Hepatic stellate cell (primary cell): ENCODE data around the gene RFESD.

Source experiments
- DNase-seq: peaks from one replicate; pipeline ENCODE4 v3.0.0; 2011; ENCODE audit warnings: low spot score

The RFESD gene

DNA sequence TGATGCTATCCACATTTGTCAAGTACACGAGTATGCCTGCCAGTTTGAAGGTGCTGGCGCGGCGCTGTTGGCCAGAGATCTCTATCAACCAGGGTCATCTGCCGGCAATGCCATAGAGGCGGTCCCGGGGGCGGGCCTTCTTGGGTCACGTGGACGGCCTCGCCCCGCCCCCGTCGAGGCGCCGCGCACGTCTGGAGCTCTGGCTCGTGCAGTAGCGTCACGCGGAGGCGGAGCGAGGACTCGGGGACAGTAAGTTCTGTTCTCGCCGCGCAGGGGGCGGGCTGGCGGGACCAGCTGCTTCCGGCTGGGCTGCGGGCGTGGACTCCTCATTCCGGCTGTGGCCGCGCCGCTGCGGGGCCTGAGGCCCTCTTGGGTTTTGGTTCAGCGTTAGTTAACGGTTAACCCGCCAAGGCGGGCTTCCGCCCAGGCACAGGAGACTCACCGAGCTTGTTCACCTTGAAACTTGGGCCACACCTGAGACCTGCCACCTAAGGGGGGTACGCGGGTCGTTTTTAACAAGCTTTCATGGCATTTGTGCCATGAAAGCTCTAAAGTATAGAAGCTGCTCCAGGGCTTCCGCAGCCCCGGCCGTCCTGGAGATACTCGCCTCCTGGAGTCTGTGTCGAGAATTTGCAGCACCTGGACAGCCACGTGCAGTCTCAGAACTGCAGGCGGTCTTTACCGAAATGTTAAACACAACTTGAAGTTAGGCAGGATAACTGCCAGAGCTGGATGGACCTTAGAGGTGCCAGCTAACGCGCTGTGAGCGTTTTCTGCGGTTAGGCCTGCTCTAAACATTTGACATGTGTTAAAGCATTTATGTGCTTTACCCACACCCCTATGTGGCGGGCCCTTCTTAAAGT is at the start of gene RFESD:
Gene RFESD (plus strand): TSS at position 209 of the 863 bp plus-strand sequence. CDS start 5,495 bp downstream, outside the sequence.
- DNase-seq: peak; percentile 84

DNA sequence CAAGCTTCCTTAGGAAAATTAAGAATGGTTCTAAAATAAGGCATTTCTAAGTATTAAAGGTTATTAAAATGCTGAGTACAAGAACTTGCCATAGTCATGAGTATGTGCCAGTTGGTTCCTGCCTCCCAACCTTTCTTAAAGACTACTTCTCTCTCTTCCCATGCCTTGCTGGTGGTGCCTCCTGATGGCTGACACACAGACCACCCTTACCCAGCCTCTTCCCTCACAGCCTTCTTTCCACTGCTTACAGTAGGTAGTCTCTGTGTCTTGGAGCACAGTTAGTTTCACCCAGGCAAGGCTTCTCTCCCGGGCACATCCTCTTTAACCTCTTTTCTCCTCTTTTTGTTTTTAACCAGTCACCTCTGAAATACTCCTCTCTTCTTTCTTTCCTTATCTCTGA is 47.3 kb upstream of the RFESD start:
- DNase-seq: no peak

GRCh38 chr5:95600557-95600956 is 46.0 kb upstream of the RFESD start:
- peak; percentile 37 for DNase-seq

GRCh38 chr5:95605786-95606185 is 40.8 kb upstream of the RFESD start:
- DNase-seq: no peak

DNA sequence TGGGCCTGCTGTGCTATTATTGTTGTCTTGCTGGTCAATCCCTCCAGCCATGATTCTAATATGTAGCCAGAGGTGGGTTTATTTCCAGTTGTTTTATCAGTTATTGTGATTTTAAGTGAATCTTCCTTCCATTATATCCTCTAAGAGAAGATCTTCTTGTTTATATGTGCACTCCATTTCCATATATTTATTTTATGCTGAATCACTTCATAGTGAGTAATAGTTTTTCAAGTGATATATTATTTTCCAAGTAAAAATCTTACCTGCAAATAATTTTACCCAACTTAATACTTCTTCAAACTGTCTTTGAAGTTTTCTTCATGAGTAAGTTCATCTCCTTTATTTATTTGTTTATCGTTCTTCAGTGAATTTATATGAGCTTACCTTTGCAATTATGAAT is 40.2 kb upstream of the RFESD start:
- no peak for DNase-seq

DNA sequence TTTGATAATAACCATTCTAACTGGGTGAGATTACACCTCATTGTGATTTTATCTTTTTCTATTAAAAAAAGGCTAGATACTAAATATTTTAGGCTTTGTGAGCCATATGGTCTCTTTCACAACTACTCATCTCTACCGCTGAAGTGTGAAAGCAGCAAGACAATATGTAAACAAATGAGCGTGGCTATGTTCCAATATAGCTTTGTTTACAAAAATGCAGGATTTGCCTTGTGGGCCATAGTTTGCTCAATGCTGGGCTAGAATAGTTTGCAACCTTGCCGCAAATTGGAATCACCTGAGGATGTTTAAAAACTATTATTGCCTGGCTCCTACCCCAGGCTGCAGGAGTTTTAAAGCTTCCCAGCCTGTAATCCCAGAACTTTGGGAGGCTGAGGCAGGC is 36.9 kb upstream of the RFESD start:
- DNase-seq: no peak

- DNase-seq: no peak
These were observed 36.0 kb upstream of the RFESD start for GRCh38 chr5:95610546-95610945.

GRCh38 chr5:95611396-95611795 is 35.2 kb upstream of the RFESD start:
- DNase-seq: no peak

DNA sequence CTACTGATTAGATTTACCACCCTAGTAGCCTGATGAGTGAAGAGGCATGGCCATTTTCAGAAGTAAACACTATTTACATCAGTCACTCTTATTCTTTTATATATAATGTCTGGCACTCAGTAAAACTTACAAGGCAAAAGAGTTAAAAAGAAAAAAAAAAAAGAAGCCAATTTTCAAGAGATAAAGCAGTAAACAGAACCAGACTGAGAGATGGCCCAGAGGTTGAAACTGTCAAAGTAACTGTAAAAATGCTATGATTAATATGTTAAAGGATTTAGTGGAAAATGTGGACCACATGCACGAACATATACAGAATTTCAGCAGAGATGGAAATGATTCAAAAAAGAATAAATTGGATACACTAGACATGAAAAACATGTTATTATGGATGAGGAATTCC is 33.1 kb upstream of the RFESD start:
- DNase-seq: no peak

GRCh38 chr5:95615164-95615467 is 31.5 kb upstream of the RFESD start:
- DNase-seq: no peak

- DNase-seq: no peak
These were observed 29.5 kb upstream of the RFESD start for GRCh38 chr5:95617057-95617456.

GRCh38 chr5:95619096-95619495 is 27.5 kb upstream of the RFESD start:
- no peak for DNase-seq

- DNase-seq: no peak
These were observed 27.0 kb upstream of the RFESD start for GRCh38 chr5:95619514-95620029.

GRCh38 chr5:95620030-95620869 is 26.3 kb upstream of the RFESD start, which contains the start of gene GPR150:
Gene GPR150 (plus strand): TSS chr5:95620087. CDS start chr5:95620276, 189 bp downstream.
- DNase-seq: peak; percentile 50

- peak; percentile 37 for DNase-seq
These were observed 25.4 kb upstream of the RFESD start for GRCh38 chr5:95620870-95621838.

- no peak for DNase-seq
These were observed 24.5 kb upstream of the RFESD start for GRCh38 chr5:95621839-95622629.

DNA sequence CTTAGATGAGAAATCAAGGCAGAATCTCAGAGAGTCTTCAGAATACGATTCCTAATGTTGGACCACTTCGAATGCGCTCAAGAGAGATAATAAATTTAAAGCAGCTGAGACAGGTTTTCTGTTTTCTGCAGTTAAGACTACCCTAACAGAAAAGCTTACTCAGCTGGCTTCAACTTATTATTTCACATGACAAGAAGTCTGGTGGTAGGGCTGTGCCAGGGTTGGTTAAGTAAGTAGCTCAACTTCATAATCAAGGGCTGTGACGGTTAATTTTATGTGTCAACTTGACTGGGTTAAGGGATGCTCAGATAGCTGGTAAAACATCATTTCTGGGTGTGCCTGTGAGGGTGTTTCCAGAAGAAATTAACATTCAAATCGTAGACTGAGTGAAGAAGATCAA is 22.9 kb upstream of the RFESD start:
- DNase-seq: no peak

GRCh38 chr5:95624368-95624767 is 22.2 kb upstream of the RFESD start:
- no peak for DNase-seq

- no peak for DNase-seq
These were observed 19.9 kb upstream of the RFESD start for GRCh38 chr5:95626701-95627100.

DNA sequence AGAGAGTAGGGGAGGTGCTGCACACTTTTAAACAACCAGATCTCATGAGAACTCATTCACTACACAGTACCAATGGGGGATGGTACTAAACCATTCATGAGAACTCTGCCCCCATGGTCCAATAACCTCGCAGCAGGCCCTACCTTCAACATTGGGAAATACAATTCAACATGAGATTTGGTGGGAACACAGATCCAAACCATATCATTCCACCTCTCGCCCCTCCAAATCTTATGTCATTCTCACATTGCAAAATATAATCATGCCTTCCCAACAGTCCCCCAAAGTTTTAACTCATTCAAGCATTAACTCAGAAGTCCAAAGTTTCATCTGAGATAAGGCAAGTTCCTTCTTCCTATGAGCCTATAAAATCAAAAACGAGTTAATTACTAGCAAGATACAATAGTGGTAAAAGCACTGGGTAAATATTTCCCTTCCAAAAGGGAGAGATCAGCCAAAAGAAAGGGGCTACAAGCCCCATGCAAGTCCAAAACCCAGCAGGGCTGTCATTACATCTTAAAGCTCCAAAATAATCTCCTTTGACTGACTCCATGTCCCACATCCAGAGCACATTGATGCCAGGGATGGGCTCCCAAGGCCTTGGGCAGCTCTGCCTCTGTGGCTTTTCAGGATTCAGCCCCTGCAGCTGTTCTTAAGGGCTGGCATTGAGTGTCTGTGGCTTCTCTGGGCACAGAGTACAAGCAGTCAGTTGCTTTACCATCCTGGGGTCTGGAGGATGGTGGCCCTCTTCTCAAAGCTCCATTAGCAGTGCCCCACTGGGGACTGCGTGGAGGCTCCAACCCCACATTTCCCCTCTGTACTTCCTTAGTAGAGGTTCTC is 18.4 kb upstream of the RFESD start:
- no peak for DNase-seq
